GM21528 (cell line): Measurements from ENCODE around the gene JPH4.
"Not testable (repeated sequence)": the region's sequence is repeated elsewhere in the genome, so short reads cannot be mapped to it uniquely, and the experiment has no call there.

Experiments
- ATAC-seq: cut with Tn5 transposase; IDR thresholded peaks from one replicate; pipeline ENCODE4 v1.9.1; 2021; ENCODE audit warnings: mild to moderate bottlenecking, moderate library complexity; ENCODE audit not compliant: unreplicated experiment, low FRiP score

Gene JPH4

DNA sequence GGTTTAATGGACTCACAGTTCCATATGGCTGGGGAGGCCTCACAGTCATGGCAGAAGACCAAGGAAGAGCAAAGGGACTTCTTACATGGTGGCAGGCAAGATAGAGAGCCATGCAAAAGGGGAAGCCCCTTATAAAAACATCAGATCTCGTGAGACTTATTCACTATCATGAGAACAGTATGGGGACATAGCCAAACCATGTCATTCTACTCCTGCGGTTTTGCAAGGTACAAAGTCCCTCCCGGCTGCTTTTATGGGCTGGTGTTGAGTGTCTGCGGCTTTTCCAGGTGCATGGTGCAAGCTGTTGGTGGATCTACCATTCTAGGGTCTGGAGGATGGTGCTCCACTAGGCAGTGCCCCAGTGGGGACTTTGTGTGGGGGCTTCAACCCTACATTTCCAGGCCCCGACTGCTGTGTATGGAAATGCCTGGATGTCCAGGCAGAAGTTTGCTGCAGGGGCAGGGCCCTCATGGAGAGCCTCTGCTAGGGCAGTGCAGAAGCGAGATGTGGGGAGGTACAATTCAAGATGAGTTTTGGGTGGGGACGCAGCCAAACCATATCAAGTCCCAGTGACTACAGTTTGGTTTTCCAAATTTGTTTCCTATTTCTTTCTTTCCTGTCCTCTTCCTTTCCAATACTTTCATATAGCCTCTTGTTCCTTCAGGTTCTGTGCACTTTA, 31.0 kb upstream of the JPH4 start:
- not testable (repeated sequence) for ATAC-seq

DNA sequence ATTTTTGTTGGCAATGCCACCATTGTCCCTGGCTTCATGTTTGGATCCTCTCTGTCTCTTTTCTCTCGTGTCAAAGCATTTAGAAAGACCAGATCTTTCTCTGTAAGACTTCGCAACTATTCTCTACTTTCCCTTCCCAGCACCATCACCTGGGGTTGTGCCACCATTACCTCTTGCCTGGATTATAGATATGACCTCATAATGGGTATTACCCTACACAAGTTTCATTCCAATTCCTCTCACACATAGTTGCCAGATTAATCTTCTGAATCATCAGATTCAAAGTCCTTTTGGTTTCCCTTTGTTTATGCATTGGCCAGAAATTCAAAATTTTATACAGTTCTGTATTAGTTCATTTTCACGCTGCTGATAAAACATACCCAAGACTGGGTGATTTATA, 30.4 kb upstream of the JPH4 start:
- ATAC-seq, result no peak

DNA sequence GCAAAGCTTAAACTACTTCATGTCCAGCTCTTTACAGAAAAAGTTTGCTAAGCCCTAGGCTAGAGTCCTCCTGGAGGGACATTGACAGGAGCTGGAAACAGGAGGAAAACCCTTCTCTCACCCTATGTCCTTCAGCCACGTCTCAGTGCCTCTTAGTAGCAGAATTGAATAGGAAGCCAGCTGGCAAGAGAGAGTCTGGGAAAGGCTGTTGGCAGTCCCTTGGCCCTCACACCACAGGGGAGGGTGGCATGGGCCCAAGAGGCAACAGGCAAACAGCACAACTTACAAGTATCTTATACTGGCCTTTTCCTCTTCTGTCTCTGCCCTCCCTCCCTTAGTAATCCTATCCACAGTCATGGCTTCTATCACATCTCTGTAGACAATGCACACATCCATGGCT, 29.9 kb upstream of the JPH4 start:
- ATAC-seq, result no peak

DNA sequence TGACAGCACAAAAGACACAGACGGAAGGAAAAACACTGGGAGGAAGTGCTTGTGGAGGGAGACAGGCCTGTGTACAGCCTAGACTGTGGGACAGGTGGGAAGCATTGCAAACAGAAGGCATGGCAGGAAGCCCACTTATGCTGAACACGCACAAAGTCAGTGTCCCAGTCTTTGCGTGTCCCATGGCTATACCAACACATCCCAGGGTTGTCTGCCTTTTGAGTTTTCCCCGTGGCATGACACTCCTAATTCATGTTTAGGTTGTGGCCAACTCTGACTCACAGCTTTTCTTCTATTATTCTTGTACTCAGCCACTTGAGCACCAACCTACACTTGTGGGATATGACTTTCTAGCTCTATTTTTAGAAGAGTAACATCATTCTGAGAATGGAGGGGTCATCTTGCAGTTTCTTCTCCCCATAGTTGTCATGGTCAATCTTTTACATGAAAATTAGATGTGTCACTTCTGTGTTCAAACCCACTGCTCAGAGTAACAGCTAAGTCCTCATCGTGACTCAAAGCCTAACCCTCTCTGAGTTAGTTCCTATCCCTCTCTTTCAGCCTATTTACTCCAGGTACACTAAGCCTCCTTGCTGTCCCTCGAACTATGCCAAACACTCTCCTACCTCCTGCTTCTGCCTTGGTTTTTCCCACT, 27.5 kb upstream of the JPH4 start:
- ATAC-seq, result peak; percentile 77

DNA sequence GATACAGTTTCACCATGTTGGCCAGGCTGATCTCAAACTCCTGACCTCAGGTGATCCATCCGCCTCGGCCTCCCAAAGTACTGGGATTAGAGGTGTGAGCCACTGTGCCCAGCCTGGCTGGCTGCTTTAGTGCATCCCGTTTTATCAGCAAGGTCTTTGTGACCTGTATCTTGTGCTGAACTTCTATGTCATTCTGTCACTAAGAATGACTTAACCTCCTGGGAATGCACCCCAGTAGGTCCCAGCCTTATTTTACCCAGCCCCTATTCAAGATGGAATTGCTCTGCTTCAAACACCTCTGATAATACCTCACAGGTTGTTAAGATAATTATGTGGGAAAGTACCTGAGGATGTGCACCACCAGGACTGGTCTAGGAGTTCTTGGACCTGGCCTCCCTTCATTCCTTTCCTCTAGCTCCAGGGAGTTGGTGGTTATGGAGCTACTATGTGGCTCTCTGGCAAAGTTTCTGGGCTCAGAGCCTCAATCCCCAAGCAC, 26.1 kb upstream of the JPH4 start:
- no peak for ATAC-seq

DNA sequence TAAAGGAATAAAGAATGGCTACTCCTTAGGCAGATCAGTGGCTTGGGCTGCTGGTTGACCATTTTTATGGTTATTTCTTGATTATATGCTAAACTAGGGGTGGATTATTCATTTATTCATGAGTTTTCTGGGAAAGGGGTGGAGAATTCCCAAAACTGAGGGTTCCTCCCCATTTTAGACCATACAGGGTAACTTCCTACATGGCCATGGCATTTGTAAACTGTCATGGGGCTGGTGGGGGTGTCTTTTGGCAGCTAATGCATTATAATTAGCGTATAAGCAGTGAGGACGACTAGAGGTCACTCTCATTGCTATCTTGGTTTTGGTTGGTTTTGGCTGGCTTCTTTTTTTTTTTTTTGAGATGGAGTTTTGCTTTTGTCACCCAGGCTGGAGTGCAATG, 25.6 kb upstream of the JPH4 start:
- ATAC-seq, result no peak

DNA sequence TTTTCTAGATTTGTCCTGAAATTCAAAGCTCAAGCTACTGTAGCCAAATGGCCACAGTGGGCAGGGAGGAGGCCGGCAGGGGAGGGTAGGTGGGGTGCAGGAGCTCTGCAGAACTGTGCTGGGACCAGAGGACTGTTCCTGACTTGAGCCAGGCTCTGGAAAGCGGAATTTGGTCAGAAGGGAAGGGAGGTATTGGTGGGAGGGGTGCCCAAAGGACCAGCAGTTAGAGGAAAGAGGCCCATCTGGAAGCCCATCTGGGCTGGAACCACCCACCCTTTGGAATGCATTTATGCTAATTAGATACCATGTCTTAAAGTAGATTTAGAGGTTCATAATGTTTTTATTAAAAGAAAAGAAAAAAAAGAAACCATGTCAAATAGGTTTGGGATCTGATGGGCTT, 24.5 kb upstream of the JPH4 start:
- ATAC-seq, result no peak

DNA sequence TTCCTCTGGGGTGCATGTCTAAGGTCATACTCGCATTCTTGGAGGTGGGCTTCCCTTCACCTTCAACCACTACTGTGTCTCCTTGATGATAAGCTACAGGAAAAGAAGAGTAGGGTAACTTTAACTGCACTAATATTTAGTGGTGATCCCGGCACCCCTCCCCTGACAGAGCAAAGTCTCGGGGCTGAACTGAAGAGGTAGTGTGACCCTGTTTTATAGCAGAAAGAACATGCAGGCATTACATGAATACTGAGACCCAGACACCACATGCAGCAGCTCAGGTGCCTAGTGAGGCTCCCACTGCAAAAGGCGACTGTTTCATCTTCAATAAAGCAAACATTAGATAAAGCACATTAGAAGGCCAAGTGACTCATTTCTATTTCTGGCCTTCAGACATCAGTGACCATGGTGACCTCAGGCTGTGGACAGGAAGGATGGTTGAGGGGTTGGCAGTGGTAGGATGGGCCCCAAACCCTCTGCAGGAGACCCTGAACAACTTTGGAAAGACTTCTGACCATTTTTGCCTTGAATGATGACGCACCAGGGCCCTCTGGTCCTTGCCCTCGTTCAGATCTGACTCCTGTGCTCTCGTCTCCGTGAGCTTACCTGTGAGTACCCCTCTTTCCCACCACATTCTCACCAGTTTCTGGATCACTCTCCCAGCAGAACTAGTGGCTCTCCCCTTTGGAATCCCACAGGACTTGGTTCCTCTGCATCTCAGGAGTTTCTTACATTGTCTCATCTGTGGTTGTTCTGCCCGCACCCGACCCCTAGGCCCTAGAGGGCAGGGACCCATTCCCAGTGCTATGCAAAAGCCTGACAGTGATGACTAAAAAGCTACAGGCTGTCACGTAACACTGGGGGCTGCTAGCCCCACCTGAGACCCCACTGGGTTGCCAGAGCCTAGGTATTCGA, 23.8 kb upstream of the JPH4 start:
- ATAC-seq, result no peak

DNA sequence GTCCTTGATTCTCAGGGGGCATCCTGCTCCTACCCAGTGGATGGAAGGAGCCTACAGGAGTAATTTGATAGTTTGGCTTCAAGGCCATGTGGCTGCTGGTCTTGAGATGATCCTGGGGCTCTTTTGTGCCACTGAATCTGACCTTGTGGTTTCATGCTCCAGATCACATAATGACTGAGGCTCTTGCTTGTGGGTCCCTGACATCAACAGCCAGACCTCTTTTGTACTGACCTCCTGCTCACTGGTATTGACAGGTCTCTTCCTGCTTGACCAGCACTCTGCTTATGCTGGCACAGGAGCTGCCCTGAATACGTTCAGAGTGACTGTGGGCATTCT, 23.2 kb upstream of the JPH4 start:
- no peak for ATAC-seq

DNA sequence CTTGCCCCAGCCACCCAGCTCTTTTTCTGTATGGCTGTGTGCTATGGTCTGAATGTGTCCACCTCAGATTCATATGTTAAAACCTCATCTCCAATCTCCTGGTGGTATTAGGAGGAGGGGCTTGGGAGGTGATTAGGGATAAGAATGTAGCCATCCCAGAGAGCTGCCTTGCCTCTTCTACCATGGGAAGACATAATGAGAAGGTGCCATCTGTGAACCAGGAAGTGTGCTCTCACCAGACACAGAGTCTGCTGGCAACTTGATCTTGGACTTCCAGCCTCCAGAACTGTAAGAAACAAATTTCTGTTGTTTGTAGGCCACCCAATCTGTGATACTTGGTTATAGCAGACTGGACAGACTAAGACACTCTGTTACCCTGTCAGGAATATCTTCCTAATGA, 22.8 kb upstream of the JPH4 start:
- no peak for ATAC-seq

DNA sequence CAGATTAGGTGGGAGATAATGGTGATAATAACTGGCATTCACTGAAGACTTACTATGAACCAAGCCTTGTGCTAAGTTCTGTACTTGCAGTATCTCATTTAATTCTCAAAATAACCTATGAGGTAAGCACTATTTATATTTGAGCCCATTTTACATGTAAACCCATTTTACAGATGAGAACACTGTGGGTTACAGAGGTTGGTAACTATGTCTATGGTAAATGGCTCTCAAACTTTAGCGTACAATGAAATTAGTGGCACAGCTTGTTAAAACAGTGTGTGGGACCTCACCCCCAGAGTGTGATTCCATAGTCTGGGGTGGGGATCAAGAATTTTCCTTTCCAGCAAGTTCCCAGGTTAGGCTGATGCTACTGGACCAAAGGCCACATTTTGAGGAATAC, 22.2 kb upstream of the JPH4 start:
- no peak for ATAC-seq

DNA sequence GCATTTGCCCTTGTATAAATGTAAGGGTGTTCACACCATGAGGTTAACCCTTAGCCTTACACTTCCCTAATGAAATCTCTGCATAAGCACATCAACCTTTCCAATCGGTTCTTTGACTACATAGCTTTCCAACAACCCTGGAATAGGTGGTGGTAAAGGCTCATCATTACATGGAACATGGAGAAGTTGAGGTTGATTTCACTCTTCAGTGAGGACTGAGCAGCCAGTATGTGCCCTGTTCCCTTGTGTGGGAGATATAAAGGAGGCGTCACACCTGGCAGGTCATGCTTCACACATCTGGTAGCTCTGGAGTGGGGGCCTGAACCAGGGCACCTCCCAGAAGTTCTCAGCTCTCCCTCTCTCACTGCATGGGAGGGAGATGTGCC, 21.7 kb upstream of the JPH4 start:
- ATAC-seq, result no peak

DNA sequence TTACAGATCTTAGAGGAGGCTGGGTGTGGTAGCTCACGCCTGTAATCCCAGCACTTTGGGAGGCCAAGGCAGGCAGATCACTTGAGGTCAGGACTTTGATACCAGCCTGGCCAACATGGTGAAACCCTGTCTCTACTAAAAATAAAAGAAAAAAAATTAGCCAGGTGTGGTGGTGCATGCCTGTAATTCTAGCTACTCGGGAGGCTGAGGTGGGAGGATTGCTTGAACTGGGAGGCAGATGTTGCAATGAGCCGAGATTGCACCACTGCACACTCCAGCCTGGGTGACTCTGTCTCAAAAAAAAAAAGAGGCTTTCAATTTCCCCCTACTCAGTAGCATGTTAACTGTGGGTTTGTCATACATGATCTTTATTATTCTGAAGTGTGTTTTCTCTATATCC, 15.6 kb upstream of the JPH4 start:
- ATAC-seq, result not testable (repeated sequence)

DNA sequence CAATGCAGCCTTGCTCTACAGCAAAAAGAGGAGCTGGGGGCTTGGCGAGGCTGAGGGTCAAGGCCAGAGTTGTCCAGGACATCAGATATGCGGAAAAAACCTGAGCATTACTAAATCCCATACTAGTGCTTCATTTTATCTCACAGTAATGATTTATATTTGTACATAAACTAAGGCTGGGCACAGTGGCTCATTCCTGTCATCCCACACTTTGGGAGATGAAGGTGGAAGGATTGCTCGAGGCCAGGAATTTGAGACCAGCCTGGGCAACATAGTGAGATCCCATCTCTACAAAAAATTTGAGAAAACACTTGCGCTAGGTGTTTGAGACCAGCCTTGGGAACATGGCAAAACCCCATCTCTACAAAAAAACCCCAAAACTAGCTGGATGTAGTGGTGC, 11.6 kb upstream of the JPH4 start:
- no peak for ATAC-seq

DNA sequence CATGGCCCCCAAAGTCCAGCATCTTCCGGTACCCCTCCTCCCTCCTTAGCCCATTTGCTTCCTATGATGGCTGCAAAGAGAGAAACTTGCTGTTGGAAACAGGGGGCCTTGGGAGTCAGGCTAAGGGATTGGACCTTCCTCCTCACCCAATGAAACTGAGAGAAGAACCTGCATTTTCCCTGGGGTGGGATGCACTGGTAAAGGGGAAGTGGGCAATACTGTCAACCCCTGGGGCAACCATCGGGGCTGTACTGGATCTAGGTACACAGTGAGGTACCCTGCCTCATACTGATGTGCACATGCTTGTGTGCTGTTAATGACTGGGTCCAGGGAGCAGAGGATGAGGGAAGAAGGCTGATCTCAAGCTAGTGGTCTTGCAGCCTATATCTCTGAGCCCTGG, 11.0 kb upstream of the JPH4 start:
- no peak for ATAC-seq

DNA sequence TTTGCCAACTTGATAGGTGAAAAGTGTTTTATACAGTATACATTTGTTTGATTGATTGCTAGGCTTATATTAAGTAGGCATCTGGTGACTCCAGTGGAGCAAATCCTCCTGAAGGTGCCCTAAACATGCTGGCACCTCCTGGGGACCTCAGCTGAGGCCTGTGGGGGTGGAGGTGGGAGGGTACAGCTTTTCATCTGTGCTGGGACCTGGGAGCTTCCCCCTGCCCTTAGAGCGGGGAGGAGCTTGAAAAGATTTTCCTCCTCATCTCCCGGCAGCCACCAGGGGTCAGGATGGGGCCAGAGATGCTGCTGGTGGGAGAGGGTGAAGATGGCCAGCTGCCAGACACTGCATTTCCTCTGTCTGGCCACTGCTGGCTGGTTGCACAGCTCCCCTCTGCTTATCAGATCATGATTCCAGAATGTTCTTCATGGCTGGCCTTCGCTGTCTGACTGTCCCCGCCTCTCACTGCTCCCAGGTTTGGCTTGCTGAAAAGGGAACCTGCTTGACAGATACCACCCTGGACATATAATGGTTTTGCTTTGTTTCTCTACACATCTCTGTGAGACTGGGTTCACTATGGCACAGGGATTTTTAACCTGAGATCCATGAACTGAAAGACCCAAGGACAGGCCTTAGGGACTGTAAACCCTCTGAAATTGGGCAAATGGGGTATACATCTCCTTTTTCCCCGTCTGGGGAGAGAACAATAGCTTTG, 10.5 kb upstream of the JPH4 start:
- peak; percentile 91 for ATAC-seq

DNA sequence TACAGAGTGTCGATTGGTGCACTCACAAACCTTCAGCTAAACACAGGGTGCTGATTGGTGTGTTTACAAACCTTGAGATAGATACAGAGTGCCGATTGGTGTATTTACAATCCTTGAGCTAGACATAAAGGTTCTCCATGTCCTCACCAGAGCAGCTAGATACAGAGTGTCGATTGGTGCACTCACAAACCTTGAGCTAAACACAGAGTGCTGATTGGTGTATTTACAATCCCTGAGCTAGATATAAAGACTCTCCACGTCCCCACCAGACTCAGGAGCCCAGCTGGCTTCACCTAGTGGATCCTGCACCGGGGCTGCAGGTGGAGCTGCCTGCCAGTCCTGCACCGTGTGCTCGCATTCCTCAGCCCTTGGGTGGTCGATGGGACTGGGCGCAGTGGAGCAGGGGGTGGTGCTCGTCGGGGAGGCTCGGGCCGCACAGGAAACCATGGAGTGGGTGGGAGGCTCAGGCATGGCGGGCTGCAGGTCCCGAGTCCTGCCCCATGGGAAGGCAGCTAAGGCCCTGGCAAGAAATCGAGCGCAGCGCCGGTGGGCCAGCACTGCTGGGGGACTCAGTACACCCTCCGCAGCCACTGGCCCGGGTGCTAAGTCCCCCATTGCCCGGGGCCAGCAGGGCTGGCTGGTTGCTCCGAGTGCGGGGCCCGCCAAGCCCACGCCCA, 6.1 kb upstream of the JPH4 start:
- not testable (repeated sequence) for ATAC-seq

DNA sequence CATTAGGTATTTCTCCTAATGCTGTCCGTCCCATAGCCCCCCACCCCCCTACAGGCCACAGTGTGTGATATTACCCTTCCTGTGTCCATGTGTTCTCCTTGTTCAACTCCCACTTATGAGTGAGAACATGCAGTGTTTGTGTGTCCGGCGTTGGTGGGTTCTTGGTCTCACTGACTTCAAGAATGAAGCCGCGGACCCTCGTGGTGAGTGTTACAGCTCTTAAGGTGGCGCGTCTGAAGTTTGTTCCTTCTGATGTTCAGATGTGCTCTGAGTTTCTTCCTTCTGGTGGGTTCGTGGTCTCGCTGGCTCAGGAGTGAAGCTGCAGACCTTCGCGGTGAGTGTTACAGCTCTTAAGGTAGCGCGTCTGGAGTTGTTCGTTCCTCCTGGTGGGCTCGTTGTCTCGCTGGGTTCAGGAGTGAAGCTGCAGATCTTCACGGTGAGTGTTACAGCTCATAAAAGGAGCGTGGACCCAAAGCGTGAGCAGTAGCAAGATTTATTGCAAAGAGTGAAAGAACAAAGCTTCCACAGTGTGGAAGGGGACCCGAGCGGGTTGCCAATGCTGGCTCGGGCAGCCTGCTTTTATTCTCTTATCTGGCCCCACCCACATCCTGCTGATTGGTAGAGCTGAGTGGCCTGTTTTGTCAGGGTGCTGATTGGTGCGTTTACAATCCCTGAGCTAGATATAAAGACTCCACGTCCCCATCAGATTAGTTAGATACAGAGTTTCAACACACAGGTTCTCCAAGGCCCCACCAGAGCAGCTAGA, 5.4 kb upstream of the JPH4 start:
- ATAC-seq, result not testable (repeated sequence)

DNA sequence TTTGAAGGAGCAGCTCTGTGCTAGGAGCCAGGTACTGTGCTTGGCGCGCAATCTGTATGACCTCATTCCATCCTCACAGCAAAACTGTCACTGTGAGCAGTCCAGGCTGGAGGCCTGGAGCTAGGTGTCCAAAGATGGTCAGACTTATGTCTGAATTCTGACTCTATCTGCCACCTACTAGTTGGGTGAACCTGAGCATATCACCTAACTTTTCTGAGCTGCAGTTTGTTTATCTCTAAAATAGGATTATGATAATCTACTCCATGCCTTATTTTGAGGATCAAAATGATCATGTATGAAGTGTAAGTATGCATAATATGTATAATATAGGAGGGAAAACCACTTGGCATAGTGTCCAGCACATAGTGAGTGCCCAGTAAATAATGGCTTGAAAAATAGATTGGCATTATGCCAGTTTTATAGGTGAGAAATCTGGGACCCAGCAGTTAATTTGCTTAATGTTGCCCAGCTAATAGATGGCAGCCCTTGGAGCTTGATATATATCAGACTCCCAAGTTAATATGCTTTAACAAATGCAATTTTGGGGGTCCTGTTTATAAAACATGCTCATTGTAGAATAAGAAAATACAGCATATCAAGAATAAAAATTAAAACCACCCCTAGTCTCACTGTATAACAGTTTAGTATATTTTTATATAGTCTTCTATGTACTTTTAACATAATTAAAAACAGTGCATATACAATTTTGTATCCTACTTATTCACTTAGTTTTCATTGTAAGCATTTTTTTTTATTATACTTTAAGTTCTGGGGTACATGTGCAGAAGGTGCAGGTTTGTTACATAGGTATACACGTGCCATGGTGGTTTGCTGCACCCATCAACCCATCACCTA, 4.5 kb upstream of the JPH4 start:
- no peak for ATAC-seq
